Loucy (cell line): ENCODE data around the gene PDE5A.

Experiments
- CTCF ChIP-seq: fragments of 200-600 bp; sonication (generic); conservative IDR thresholded peaks from 2 replicates; pipeline ENCODE4 v1.5.1; 2014; ENCODE audit warnings: mild to moderate bottlenecking, antibody characterized with exemption, low read length
- EZH2phosphoT487 ChIP-seq: fragments of 200-600 bp; IDR thresholded peaks from 2 replicates; pipeline ENCODE4 v1.6.1; 2018; ENCODE audit warnings: antibody characterized with exemption, mild to moderate bottlenecking, moderate library complexity, borderline replicate concordance

GRCh38 chr4:119598521-119598920, 30.1 kb downstream of the PDE5A start:
- TF ChIP-seq CTCF (no peak), EZH2phosphoT487 (no peak)
